Measurements from ENCODE around the gene FRAT1.

- TF ChIP-seq POLR2AphosphoS5 (IDR thresholded peaks at IDR 0.05; ENCODE audit: low read depth, low read length) (no peak), POLR2A (IDR thresholded peaks at IDR 0.05; ENCODE audit: low read depth, low read length) (no peak)
These were observed 2.7 kb downstream of the FRAT1 start for GRCh38 chr10:97321804-97322190.

Measured in GM12892 (cell line).